Lung (tissue), 12 donors: ENCODE data around the gene GATAD2A. TPM values are rescaled to one million over a fixed set of nuclear protein-coding genes. Genes with fewer than 3 reads are reported as not detected.

Experiments used
- ATAC-seq: fragments of 200-7000 bp; cut with Tn5 transposase; one replicate; pipeline ENCODE4 v1.9.1; 2020; ENCODE audit warnings: moderate number of reproducible peaks; ENCODE audit not compliant: insufficient read depth, low FRiP score
- DNase-seq, 3 donors: peaks; one replicate each; pipeline ENCODE4 v3.0.0-alpha.2; 2013 to 2017
- H3K27ac ChIP-seq, 2 donors: one replicate each; pipeline ENCODE4 v1.5.1; 2013; ENCODE audit warnings: mild to moderate bottlenecking in 2 of 2, moderate library complexity in 2 of 2, control low read depth in 1 of 2, inconsistent platforms in 1 of 2, low read depth in 1 of 2, low read length in 1 of 2
- H3K27me3 ChIP-seq, 3 donors: one replicate each; pipeline ENCODE4 v1.5.1; 2013; ENCODE audit warnings: low read length in 2 of 3; ENCODE audit not compliant: control insufficient read depth in 3 of 3, insufficient read depth in 3 of 3
- H3K36me3 ChIP-seq, 4 donors: one replicate each; pipeline ENCODE4 v1.5.1; 2013; ENCODE audit warnings: low read length in 4 of 4, mild to moderate bottlenecking in 1 of 4, moderate library complexity in 1 of 4; ENCODE audit not compliant: control insufficient read depth in 4 of 4, insufficient read depth in 4 of 4
- H3K4me1 ChIP-seq, 5 donors: one replicate each; pipeline ENCODE4 v1.5.1; 2013; ENCODE audit warnings: low read length in 5 of 5, mild to moderate bottlenecking in 2 of 5, moderate library complexity in 1 of 5; ENCODE audit not compliant: control insufficient read depth in 5 of 5, insufficient read depth in 5 of 5
- H3K4me3 ChIP-seq: one replicate; pipeline ENCODE4 v1.5.1; 2013; ENCODE audit warnings: mild to moderate bottlenecking, control low read depth, moderate library complexity
- H3K9ac ChIP-seq, 2 donors: one replicate each; pipeline ENCODE4 v1.5.1; 2013; ENCODE audit warnings: low read length in 2 of 2, control low read depth in 1 of 2; ENCODE audit not compliant: insufficient read depth in 1 of 2
- H3K9me3 ChIP-seq, 4 donors: one replicate each; pipeline ENCODE4 v1.5.1; 2013; ENCODE audit warnings: low read length in 3 of 4, mild to moderate bottlenecking in 1 of 4, moderate library complexity in 1 of 4; ENCODE audit not compliant: control insufficient read depth in 4 of 4, insufficient read depth in 3 of 4
- CTCF ChIP-seq: IDR thresholded peaks from 2 replicates; pipeline ENCODE4 v1.5.1; 2012; ENCODE audit warnings: mild to moderate bottlenecking; ENCODE audit errors: control extremely low read depth, extremely low read depth
- WGBS, 2 donors: extraction: QIAGEN DNeasy Blood & Tissue Kit; methylation state at CpG; one replicate each; pipeline ENCODE4 v1.1.7; 2013; 5-methylcytosine and 5-hydroxymethylcytosine counted together
- polyA plus RNA-seq, 2 donors: library from polyadenylated mRNA; stranded (reverse); fragments of 200-250 nt; gene quantifications; one replicate each; pipeline ENCODE4 v1.2.1, GENCODE V29; 2013
- total RNA-seq, 2 donors: library from RNA; depleted of rRNA in 1 of 2; stranded (reverse); fragments of >200 nt in 1 of 2; gene quantifications; one replicate each; pipeline ENCODE4 v1.2.1, GENCODE V29; 2014 to 2021
- donor health status: control.
- donor health status: control.
- donor health status: Bipolar disorder and iron deficiency.
- donor health status: healthy.
- donor health status: DM: yes; HTN: yes; CAD: no.

The GATAD2A gene
- total and polyA plus RNA-seq, 4 donors = 30.6 to 93.7 (median 37.4) TPM

- no peaks in the 10 kb centered on the region for H3K27me3 ChIP-seq
- TF ChIP-seq CTCF = no peak
- H3K9ac ChIP-seq = no peak overlapping the region
- 10 to 32% methylated on average over 8 of the region's 8 CpGs for WGBS, 2 donors
- peaks cover 0 to 2% (median 0%) of the 10 kb centered on the region in 4 donors for H3K36me3 ChIP-seq
- ATAC-seq (no peak), DNase-seq (peak in 1 of 3 donors; percentile 44)
- H3K9me3 ChIP-seq = no peaks in the 10 kb centered on the region
- no peak overlapping the region for H3K4me3 ChIP-seq
- H3K27ac ChIP-seq = peak overlapping the region; percentile 5 to 94
- peaks cover 26 to 68% (median 57%) of the 10 kb centered on the region in 5 donors for H3K4me1 ChIP-seq
Measured at GRCh38 chr19:19459707-19460251, 54.3 kb downstream of the GATAD2A start.

DNA sequence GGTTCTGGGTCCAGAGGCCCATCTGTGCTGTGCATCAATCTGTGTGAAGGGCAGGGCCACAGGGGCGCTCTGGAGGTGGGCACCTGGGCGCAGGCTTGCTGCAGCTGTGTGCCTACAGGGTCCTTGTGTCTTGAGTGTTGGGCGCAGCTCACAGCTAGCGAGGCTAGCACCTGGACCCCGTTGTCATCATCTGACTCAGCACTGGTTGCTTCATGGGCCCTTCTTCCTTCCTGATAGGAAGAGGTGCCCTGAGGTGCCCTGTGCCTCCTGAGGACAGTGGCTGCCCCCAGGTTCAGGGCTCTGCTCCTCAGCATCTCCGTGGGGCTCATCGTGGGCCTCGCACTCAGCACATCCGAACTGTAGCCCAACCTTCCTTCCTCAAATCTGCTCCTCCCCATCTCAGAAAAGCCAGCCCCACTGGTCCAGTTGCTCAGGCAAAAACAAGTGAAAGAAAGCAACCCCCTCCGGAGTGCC, 54.8 kb downstream of the GATAD2A start:
- H3K9ac ChIP-seq = no peak overlapping the region
- ATAC-seq (peak; percentile 28), DNase-seq (no peak)
- H3K27me3 ChIP-seq = no peaks in the 10 kb centered on the region
- peaks cover 26 to 69% (median 61%) of the 10 kb centered on the region in 5 donors for H3K4me1 ChIP-seq
- H3K4me3 ChIP-seq = no peak overlapping the region
- no peaks in the 10 kb centered on the region for H3K9me3 ChIP-seq
- TF ChIP-seq CTCF = no peak
- H3K27ac ChIP-seq = peak overlapping the region; percentile 5 to 94
- peaks cover 0 to 4% (median 0%) of the 10 kb centered on the region in 4 donors for H3K36me3 ChIP-seq
- WGBS, 2 donors = 35 to 48% methylated on average over 10 of the region's 10 CpGs

- no peak overlapping the region for H3K9ac ChIP-seq
- DNase-seq = peak; percentile 63 to 75 (median 69)
- TF ChIP-seq CTCF = no peak
- H3K36me3 ChIP-seq = peaks cover 0 to 9% (median 3%) of the 10 kb centered on the region in 4 donors
- no peak overlapping the region for H3K4me3 ChIP-seq
- ATAC-seq = no peak
- peak overlapping the region; percentile 24 to 94 for H3K27ac ChIP-seq
- H3K4me1 ChIP-seq = peaks cover 26 to 69% (median 61%) of the 10 kb centered on the region in 5 donors
- WGBS, 2 donors = 14 to 34% methylated on average over 18 of the region's 18 CpGs
- peaks cover 0 to 3% (median 0%) of the 10 kb centered on the region in 4 donors for H3K9me3 ChIP-seq
- no peaks in the 10 kb centered on the region for H3K27me3 ChIP-seq
Measured at GRCh38 chr19:19460761-19461265, 55.3 kb downstream of the GATAD2A start.
